RKO (cell line): ENCODE measurements around the gene IGF2BP2.
A peak's percentile ranks its signal among the peaks of the same experiment; 100 is the strongest.

Experiments
- DNase-seq: peaks from one replicate; pipeline ENCODE4 v3.0.0-alpha.2; 2016; ENCODE audit warnings: low spot score

The IGF2BP2 gene

GRCh38 chr3:185764980-185765370 is 59.9 kb downstream of the IGF2BP2 start:
- DNase-seq: no peak

DNA sequence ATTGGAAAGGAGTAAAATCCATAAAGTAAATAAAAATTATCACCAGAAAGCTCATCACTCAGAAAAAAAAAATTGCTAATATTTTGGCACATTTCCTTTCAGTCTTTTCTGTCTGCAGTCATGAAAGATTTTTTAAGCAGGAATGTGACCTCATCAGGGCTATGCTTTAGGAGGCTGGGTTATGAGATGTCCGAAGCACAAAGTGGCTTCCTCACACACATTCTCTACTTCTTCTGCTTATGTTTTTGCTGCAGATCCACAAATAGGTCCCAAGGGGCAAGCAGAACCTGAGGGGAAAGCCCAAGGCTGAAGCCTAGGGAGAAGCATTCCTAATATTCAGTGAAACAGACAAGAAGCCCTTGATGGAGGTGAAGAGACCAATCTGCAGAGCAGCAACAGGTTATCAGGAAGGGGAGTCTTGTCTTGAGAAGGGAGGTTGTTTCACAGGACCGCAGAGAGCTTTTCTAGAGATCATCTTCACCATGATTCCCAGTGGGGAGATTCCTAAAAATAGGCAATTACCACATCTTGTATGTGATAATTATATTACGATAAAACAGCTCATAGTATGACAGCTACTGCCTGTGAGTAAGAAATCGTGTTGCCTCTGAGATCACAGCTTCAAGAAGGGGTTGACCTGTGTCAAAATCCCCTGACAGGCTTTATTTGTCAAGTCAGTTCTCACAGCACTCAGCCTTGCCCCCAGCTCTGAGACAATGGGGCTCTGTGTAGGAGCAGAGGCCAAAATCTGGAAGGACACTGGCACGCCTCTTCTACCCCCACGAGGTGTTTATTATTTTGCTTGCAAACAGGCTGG is 60.5 kb downstream of the IGF2BP2 start:
- DNase-seq: peak; percentile 45

DNA sequence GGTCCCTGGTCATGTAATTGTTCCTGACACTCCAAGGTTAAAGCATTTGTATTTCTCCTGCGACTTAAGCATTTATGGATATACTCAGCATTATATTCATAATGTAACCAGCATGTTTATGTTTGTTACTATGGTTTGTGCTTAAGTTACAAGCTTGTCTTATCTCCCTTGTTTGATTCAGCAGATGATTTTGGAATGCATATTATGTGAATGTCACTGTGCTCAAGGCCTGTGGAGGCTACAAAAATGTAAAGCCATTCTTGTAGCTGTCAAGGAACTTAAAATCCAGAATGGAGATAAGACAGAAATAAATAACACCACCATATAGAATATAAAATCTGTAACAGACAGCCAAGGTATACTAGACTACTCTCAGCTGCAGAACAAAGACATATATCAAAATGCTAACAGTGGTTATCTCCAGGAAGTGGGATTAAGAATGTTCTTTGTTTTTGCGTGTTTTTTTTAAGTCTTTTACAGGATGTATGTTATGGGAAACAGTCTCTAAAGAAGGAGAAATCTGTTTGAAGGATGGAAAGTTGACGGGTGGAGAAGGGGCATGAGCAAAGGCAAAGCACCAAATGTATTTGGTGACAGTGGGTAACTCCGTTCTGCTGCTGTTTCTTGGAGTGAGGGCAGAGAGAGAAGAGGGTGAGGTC is 61.4 kb downstream of the IGF2BP2 start:
- DNase-seq: no peak

- DNase-seq: no peak
Observed at GRCh38 chr3:185760550-185760949, 64.3 kb downstream of the IGF2BP2 start.

- no peak for DNase-seq
Observed at GRCh38 chr3:185760088-185760487, 64.8 kb downstream of the IGF2BP2 start.

DNA sequence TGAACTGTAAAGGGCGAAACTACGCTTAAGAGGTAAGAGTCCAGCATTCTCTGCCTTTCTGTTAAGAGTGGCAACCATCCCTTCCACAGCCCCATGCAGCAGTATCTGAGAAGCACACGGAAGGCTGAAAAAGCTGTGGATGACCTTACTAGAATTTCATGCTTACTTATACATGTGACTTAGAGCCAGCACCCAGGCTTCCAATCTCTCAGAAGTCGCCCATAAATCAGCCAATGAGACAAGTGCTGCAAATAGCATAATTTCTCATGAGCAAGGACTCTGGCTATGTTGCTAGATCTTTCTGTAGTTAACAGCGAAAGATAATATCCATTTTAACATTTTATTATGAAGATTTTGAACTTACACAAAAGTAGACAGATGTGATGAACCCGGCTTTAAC is 65.3 kb downstream of the IGF2BP2 start:
- DNase-seq: no peak

DNA sequence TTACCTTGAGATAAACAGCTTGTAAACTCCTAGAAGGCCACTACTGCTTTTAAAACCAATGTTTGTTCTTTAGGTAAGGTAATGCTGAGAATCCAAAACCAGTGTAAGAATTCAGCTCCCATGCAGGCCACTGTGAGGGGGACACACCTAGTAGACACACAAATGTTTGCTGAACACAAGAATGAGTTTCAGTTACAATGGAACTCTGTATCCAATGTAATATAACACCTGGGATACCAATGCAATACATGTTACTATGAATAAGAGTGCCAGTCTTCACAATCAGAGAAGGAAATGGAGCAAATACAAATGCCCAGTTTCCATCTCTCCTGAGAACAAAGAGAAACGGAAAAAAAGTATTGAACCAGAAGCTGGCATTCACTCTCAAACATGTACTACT is 65.9 kb downstream of the IGF2BP2 start:
- no peak for DNase-seq

- DNase-seq: no peak
Observed at GRCh38 chr3:185757176-185757575, 67.7 kb downstream of the IGF2BP2 start.

GRCh38 chr3:185756477-185756876 is 68.4 kb downstream of the IGF2BP2 start:
- no peak for DNase-seq

DNA sequence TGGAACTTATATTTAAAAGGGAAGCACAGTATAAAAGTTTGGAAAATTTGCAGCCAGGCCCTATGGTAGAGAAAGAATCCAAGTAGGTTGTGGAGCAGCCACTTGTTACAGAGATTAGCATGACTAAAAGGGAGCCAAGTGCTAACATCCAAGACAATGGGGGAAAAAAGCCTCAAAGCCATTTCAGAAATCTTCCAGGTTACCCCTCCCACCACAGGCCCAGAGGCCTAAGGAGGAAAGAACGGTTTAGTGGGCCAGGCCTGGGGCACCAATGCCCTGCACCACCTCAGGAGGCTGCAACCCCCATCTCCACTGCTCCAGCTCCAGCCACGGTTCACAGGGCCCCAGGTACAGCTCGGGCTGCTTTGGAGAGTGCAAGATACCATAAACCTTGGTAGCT is 69.9 kb downstream of the IGF2BP2 start:
- DNase-seq: no peak

GRCh38 chr3:185753354-185753753 is 71.5 kb downstream of the IGF2BP2 start:
- no peak for DNase-seq

DNA sequence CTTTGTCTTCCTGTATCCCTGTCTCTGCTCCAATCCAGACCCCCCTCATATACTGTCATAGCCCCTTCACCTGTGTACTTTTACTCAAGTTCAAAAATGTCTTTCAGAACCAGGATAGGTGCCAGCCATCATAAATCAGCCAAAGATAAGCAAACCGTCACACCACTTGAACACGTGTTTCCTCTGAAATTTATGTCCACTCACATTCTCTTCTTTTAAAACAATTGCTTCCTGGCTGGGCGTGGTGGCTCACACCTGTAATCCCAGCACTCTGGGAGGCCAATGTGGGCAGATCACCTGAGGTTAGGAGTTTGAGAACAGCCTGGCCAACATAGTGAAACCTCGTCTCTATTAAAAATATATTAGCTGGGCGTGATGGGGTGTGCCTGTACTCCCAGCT is 74.1 kb downstream of the IGF2BP2 start:
- DNase-seq: no peak

DNA sequence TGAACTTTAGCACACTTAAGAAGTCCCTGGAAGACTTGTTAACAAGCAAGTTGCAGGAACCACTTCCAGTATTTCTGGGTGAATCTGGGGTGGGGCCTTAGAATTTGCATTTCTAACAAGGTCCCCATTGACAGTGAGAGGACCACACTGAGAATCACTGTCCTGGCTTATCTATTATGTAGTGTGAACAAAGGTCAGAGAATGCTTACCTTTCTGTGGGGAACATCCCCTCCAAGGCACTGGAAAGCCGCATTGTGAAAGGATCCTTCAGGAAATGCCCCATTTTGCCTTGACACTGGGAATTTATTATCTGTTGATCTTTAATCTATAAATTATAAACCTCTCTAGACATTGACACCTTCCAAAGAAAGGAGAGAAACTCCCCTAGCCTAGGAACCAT is 74.8 kb downstream of the IGF2BP2 start:
- DNase-seq: no peak

- DNase-seq: no peak
Observed at GRCh38 chr3:185746470-185746869, 78.4 kb downstream of the IGF2BP2 start.

- DNase-seq: peak; percentile 38
Observed at GRCh38 chr3:185744997-185745843, 79.6 kb downstream of the IGF2BP2 start.

- DNase-seq: no peak
Observed at GRCh38 chr3:185741586-185741985, 83.3 kb downstream of the IGF2BP2 start.

DNA sequence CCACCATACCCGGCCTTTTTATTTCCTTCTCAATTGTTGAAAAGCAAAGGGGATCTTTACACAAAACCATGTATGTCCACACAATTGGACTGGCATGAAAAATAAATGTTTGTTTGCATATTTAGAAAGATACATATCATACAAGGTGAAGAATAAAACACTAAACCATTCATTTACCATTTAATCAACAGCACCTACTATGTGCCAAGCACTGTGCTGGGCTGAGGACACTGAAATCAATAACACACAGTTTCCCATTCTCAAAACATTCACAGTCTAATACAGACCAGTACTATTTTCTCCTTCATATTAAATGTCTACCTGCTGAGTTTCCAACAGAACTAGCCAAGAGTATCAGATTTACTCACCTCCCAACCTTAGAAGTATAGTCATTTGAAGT is 84.7 kb downstream of the IGF2BP2 start:
- DNase-seq: no peak

DNA sequence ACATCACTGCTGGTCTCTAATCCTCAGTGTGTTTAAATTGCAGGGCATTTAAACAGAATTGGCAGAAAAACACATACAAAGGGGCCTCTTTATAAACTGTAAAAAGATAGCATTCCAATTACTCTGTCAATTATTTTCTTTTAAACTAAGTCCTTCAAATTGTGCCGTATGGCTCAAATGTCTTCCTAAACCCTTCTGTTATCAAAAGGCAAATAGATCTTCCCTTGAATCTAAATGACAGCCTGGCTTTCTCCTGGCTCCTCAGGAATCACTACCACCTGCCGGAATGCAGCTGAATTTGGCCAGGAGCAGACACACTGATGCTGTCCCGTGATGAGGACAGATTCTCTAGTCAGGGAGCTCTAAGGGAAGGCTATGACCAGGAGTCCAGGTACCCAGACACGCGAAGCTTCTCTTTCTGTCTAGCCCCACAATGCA is 85.6 kb downstream of the IGF2BP2 start:
- no peak for DNase-seq

GRCh38 chr3:185737740-185738680 is 86.8 kb downstream of the IGF2BP2 start:
- no peak for DNase-seq

- DNase-seq: peak; percentile 24
Observed at GRCh38 chr3:185737020-185737419, 87.8 kb downstream of the IGF2BP2 start.

DNA sequence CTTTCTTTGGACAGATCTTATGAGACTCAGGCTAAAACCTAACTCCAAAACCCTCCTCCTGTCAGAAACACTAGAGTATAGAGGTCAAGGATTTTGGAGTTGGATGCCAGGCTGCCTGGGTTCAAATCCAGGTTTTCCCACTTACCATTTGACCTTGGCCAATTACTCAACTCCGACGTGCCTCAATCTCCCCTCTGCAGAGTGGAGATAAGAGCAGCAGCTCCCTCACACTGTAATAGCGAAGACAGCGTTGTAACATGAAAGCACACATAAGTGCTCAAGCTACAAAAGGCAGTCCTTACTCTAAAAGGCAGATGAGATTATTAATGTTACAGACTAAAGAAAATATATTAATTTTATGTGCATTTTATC is 90.1 kb downstream of the IGF2BP2 start:
- no peak for DNase-seq
